Right hindlimb (tissue), 1 donor: ENCODE measurements around the gene C3orf80.
"Not testable (repeated sequence)": the region's sequence is repeated elsewhere in the genome, so short reads cannot be mapped to it uniquely, and the experiment has no call there.

Experiments used
- DNase-seq: peaks from one replicate; pipeline ENCODE4 v3.0.0-alpha.2; 2018

The C3orf80 gene

GRCh38 chr3:160225176-160226025 is at the start of gene C3orf80:
TSS of gene C3orf80 (plus strand) at chr3:160225422. CDS start at chr3:160225636, 214 bp downstream.
- peak; percentile 59 for DNase-seq

- no peak for DNase-seq
Measured at GRCh38 chr3:160176923-160177322, 48.3 kb upstream of the C3orf80 start.

GRCh38 chr3:160178661-160179060 is 46.6 kb upstream of the C3orf80 start:
- not testable (repeated sequence) for DNase-seq

- not testable (repeated sequence) for DNase-seq
Measured at GRCh38 chr3:160179403-160179802, 45.8 kb upstream of the C3orf80 start.

- DNase-seq: no peak
Measured at GRCh38 chr3:160179906-160180305, 45.3 kb upstream of the C3orf80 start.

GRCh38 chr3:160180581-160181216 is 44.5 kb upstream of the C3orf80 start:
- DNase-seq: peak; percentile 34

- DNase-seq: no peak
Measured at GRCh38 chr3:160183345-160184076, 41.7 kb upstream of the C3orf80 start.

GRCh38 chr3:160184655-160185054 is 40.6 kb upstream of the C3orf80 start:
- no peak for DNase-seq

GRCh38 chr3:160185751-160186150 is 39.5 kb upstream of the C3orf80 start:
- DNase-seq: no peak

GRCh38 chr3:160187288-160187687 is 37.9 kb upstream of the C3orf80 start:
- DNase-seq: no peak

GRCh38 chr3:160192310-160193029 is 32.8 kb upstream of the C3orf80 start:
- DNase-seq: no peak

- DNase-seq: no peak
Measured at GRCh38 chr3:160193644-160194192, 31.5 kb upstream of the C3orf80 start.

- no peak for DNase-seq
Measured at GRCh38 chr3:160194438-160194837, 30.8 kb upstream of the C3orf80 start.

GRCh38 chr3:160195106-160195505 is 30.1 kb upstream of the C3orf80 start:
- no peak for DNase-seq

GRCh38 chr3:160196511-160197104 is 28.6 kb upstream of the C3orf80 start:
- DNase-seq: no peak

- no peak for DNase-seq
Measured at GRCh38 chr3:160199108-160199507, 26.1 kb upstream of the C3orf80 start.

- no peak for DNase-seq
Measured at GRCh38 chr3:160200353-160200752, 24.9 kb upstream of the C3orf80 start.

GRCh38 chr3:160204396-160205011 is 20.7 kb upstream of the C3orf80 start:
- not testable (repeated sequence) for DNase-seq

GRCh38 chr3:160205606-160206005 is 19.6 kb upstream of the C3orf80 start:
- no peak for DNase-seq

GRCh38 chr3:160210341-160210740 is 14.9 kb upstream of the C3orf80 start:
- DNase-seq: no peak

- DNase-seq: no peak
Measured at GRCh38 chr3:160210799-160211221, 14.4 kb upstream of the C3orf80 start.

- no peak for DNase-seq
Measured at GRCh38 chr3:160213191-160213590, 12.0 kb upstream of the C3orf80 start.
